Tibial artery (tissue), 4 donors: ENCODE data around the gene TMC5.

ENCODE experiments used
- DNase-seq, 2 donors: peaks; one replicate each; pipeline ENCODE4 v3.0.0-alpha.2; 2019
- H3K27ac ChIP-seq, 2 donors: fragments of 200-600 bp; sonication (generic) in 1 of 2; 1 replicate in 1 of 2; 2 replicates in 1 of 2; pipeline ENCODE4 v1.5.1; 2018 to 2019; ENCODE audit warnings: mild to moderate bottlenecking in 1 of 2
- H3K27me3 ChIP-seq, 2 donors: fragments of 200-600 bp; sonication (generic) in 1 of 2; one replicate each; pipeline versions ENCODE4 v1.5.1 to v1.6.0; 2016 to 2019
- H3K36me3 ChIP-seq, 3 donors: fragments of 200-600 bp; sonication (generic) in 2 of 3; one replicate each; pipeline ENCODE4 v1.5.1; 2016 to 2019; ENCODE audit warnings: mild to moderate bottlenecking in 2 of 3
- H3K4me1 ChIP-seq, 4 donors: fragments of 200-600 bp; sonication (generic) in 2 of 4; 1 replicate in 3 of 4; 2 replicates in 1 of 4; pipeline ENCODE4 v1.5.1; 2016 to 2019
- H3K4me3 ChIP-seq, 2 donors: fragments of 200-600 bp; sonication (generic) in 1 of 2; 1 replicate in 1 of 2; 2 replicates in 1 of 2; pipeline ENCODE4 v1.5.1; 2018 to 2019; ENCODE audit warnings: mild to moderate bottlenecking in 2 of 2
- H3K9me3 ChIP-seq, 3 donors: fragments of 200-600 bp; sonication (generic) in 1 of 3; one replicate each; pipeline ENCODE4 v1.5.1; 2016 to 2019
- CTCF ChIP-seq, 2 experiments: fragments of 200-600 bp in 1 of 2; fragments of 450-650 bp in 1 of 2; IDR thresholded peaks; one replicate each; pipeline ENCODE4 v1.5.1; 2017 to 2019; ENCODE audit warnings: antibody characterized with exemption in 2 of 2, mild to moderate bottlenecking in 1 of 2, moderate library complexity in 1 of 2
- intact Hi-C: fragments of 100-400 bp; cut with DNase I; formaldehyde crosslinking; loops from one replicate; pipeline ENCODE4 v1.15.0; 2023; ENCODE audit warnings: low total_unique reads

Gene TMC5

DNA sequence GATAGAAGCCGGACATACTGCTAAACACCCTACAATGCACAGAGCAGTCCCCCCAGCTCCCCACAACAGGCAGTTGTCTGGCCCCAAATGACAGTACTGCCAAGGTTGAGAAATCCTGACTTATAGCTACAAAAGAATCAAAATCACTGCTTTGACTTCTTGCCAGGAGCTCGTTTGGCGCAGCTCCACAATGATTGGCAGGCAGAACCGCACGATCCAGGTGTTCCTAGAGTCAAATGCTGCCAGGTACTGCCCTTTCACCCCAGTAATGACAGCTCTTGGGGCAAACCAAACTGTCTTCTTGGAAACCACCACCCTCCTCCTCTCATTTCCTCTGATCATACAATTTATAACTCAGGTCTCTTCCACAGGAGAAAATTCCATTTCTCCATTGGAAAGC lies 2.2 kb upstream of the TMC5 start:
- no peak for TF ChIP-seq CTCF (IDR thresholded peaks at IDR 0.05)
- DNase-seq, result no peak

GRCh38 chr16:19415918-19416317 lies 1.8 kb upstream of the TMC5 start:
- no peak overlapping the region for H3K4me3 ChIP-seq
- intact Hi-C loops, result no loop called here
- no peak for TF ChIP-seq CTCF (IDR thresholded peaks at IDR 0.05)
- no peaks in the 10 kb centered on the region for H3K36me3 ChIP-seq
- no peak for DNase-seq
- H3K9me3 ChIP-seq, result no peaks in the 10 kb centered on the region
- peaks cover 0 to 29% of the 10 kb centered on the region in 2 donors for H3K27me3 ChIP-seq
- peaks cover 0 to 2% (median under 1%) of the 10 kb centered on the region in 4 donors for H3K4me1 ChIP-seq
- H3K27ac ChIP-seq, result no peak overlapping the region

More for the DNA sequence above, 2.2 kb upstream of the TMC5 start:
- no peaks in the 10 kb centered on the region for H3K36me3 ChIP-seq
- no peak overlapping the region for H3K27ac ChIP-seq
- H3K4me1 ChIP-seq, result peaks cover 0 to 6% (median 4%) of the 10 kb centered on the region in 4 donors
- peaks cover 0 to 33% of the 10 kb centered on the region in 2 donors for H3K27me3 ChIP-seq
- intact Hi-C loops, result no loop called here
- H3K4me3 ChIP-seq, result no peak overlapping the region
- no peaks in the 10 kb centered on the region for H3K9me3 ChIP-seq

- Histone ChIP-seq H3K27me3 (peaks cover 0 to 7% of the 10 kb centered on the region in 2 donors), H3K4me1 (no peaks in the 10 kb centered on the region), H3K36me3 (no peaks in the 10 kb centered on the region), H3K27ac (no peak overlapping the region), H3K9me3 (no peaks in the 10 kb centered on the region), H3K4me3 (no peak overlapping the region)
- no peak for TF ChIP-seq CTCF (IDR thresholded peaks at IDR 0.05)
- DNase-seq, result no peak
- intact Hi-C loops, result no loop called here
These were observed 517 bp downstream of the TMC5 start for GRCh38 chr16:19418200-19418599.

- Histone ChIP-seq H3K27ac (no peak overlapping the region), H3K4me3 (no peak overlapping the region), H3K27me3 (peaks cover 0 to 7% of the 10 kb centered on the region in 2 donors), H3K36me3 (no peaks in the 10 kb centered on the region), H3K4me1 (no peaks in the 10 kb centered on the region), H3K9me3 (no peaks in the 10 kb centered on the region)
- DNase-seq, result no peak
- TF ChIP-seq CTCF (IDR thresholded peaks at IDR 0.05), result no peak
- intact Hi-C loops, result no loop called here
These were observed 2.0 kb downstream of the TMC5 start for GRCh38 chr16:19419698-19420075.

GRCh38 chr16:19424478-19424877 lies 6.8 kb downstream of the TMC5 start:
- intact Hi-C loops, result no loop called here

More at GRCh38 chr16:19424478-19424877, 6.8 kb downstream of the TMC5 start:
- H3K36me3 ChIP-seq, result no peaks in the 10 kb centered on the region
- DNase-seq, result no peak
- no peaks in the 10 kb centered on the region for H3K27me3 ChIP-seq
- H3K9me3 ChIP-seq, result no peaks in the 10 kb centered on the region
- H3K4me3 ChIP-seq, result no peak overlapping the region
- H3K4me1 ChIP-seq, result no peaks in the 10 kb centered on the region
- TF ChIP-seq CTCF (IDR thresholded peaks at IDR 0.05), result no peak
- no peak overlapping the region for H3K27ac ChIP-seq
